Hypothalamus (tissue), 51 donors: ENCODE results near the gene ZNF652.
A peak's percentile ranks its signal among the peaks of the same experiment; 100 is the strongest.
"Not testable (repeated sequence)": the region's sequence is repeated elsewhere in the genome, so short reads cannot be mapped to it uniquely, and the experiment has no call there.

Source experiments
- DNase-seq, 51 donors: peaks; one replicate each; lab custom pipeline; 2025; lab: John Stamatoyannopoulos, UW

Gene ZNF652

GRCh38 chr17:49277638-49278037 is 84.4 kb downstream of the ZNF652 start:
- no peak for DNase-seq

GRCh38 chr17:49275981-49276380 is 86.1 kb downstream of the ZNF652 start:
- not testable (repeated sequence) for DNase-seq

GRCh38 chr17:49269356-49269755 is 92.7 kb downstream of the ZNF652 start:
- no peak for DNase-seq

GRCh38 chr17:49267912-49268311 is 94.1 kb downstream of the ZNF652 start:
- DNase-seq = no peak

- no peak for DNase-seq
Observed at GRCh38 chr17:49266233-49266632, 95.8 kb downstream of the ZNF652 start.

- not testable (repeated sequence) for DNase-seq
Observed at GRCh38 chr17:49261540-49261939, 100.5 kb downstream of the ZNF652 start.

- DNase-seq = no peak
Observed at GRCh38 chr17:49260817-49261291, 101.2 kb downstream of the ZNF652 start.

- DNase-seq = peak in 15 of 51 donors; percentile 1 to 53 (median 11)
Observed at GRCh38 chr17:49260011-49260816, 101.8 kb downstream of the ZNF652 start.

- no peak for DNase-seq
Observed at GRCh38 chr17:49259663-49260010, 102.4 kb downstream of the ZNF652 start.

- DNase-seq = no peak
Observed at GRCh38 chr17:49258394-49258793, 103.7 kb downstream of the ZNF652 start.

- no peak for DNase-seq
Observed at GRCh38 chr17:49255125-49255524, 106.9 kb downstream of the ZNF652 start.

- no peak for DNase-seq
Observed at GRCh38 chr17:49254066-49254465, 108.0 kb downstream of the ZNF652 start.

- no peak for DNase-seq
Observed at GRCh38 chr17:49252148-49252695, 109.8 kb downstream of the ZNF652 start.

GRCh38 chr17:49249890-49250522 is 112.0 kb downstream of the ZNF652 start:
- no peak for DNase-seq

- DNase-seq = peak in 2 of 51 donors; percentile 3 to 4
Observed at GRCh38 chr17:49249292-49249794, 112.7 kb downstream of the ZNF652 start.

GRCh38 chr17:49247944-49248343 is 114.1 kb downstream of the ZNF652 start:
- no peak for DNase-seq

GRCh38 chr17:49244839-49245238 is 117.2 kb downstream of the ZNF652 start:
- DNase-seq = no peak
